GM19023 (cell line): ENCODE data around the gene NHSL2.

ENCODE experiments used
- ATAC-seq: cut with Tn5 transposase; IDR thresholded peaks from one replicate; pipeline ENCODE4 v1.9.1; 2021; ENCODE audit warnings: mild to moderate bottlenecking, moderate library complexity; ENCODE audit not compliant: unreplicated experiment

NHSL2 gene

GRCh38 chrX:72102126-72102525, 191.5 kb downstream of the NHSL2 start:
- ATAC-seq, result no peak

GRCh38 chrX:72102760-72103159, 192.1 kb downstream of the NHSL2 start:
- no peak for ATAC-seq

- peak; percentile 56 for ATAC-seq
Measured at GRCh38 chrX:72105436-72105835, 194.8 kb downstream of the NHSL2 start.

GRCh38 chrX:72107320-72107719, 196.7 kb downstream of the NHSL2 start:
- ATAC-seq, result no peak

DNA sequence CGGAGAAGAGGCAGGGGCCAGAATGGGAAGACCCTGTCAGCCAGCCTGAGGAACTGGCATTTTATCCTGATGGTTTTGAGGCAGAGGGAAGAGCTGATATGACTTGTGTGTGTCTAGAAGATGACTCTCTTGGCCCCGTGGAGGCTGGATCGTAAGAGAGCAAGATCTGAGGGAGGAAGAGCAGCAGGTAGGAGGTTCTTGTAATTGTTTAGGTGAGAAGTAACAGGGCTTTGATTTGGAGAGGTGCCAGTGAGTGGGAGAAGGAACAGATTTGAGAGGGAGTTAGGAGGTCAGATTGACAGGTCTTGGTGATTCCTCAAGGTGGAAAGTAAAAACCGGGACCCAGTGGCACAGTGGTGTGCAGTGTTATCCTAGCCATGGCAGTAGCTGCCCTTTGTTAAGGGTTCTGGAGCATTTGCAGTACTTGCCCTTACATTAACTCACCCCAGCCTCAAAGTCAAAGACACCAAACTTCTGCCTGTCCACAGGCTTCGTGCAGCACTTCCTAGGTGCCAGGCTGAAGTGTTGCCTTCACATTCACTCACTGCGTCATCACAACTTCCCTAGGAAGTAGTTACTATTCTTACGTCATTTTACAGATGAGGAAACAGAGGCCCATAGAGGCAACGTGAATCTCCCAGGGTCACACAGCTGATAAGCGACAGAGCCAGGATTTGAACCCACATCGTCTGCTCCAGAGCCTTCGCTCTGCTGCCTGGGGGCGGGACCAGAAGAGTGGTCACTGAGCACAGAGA, 197.4 kb downstream of the NHSL2 start:
- ATAC-seq, result no peak

DNA sequence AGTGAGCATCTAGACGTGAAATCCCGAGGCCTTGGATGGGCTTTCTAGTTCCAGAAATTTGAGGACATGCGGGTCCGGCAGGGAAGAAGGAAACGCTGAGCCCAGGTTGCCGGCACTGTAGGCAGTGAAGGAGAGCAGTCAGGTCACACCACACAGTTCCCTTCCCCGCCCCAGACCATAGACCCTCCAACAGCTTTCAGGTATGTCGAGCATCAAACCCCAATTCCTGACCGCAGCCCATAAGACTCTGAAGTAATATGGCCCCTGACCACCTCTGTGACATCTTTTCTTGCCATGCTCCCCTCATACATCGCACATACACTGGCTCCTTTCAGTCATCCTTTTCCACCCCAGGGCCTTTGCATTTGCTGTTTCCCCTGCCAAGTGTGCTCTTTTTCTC, 198.0 kb downstream of the NHSL2 start:
- no peak for ATAC-seq

DNA sequence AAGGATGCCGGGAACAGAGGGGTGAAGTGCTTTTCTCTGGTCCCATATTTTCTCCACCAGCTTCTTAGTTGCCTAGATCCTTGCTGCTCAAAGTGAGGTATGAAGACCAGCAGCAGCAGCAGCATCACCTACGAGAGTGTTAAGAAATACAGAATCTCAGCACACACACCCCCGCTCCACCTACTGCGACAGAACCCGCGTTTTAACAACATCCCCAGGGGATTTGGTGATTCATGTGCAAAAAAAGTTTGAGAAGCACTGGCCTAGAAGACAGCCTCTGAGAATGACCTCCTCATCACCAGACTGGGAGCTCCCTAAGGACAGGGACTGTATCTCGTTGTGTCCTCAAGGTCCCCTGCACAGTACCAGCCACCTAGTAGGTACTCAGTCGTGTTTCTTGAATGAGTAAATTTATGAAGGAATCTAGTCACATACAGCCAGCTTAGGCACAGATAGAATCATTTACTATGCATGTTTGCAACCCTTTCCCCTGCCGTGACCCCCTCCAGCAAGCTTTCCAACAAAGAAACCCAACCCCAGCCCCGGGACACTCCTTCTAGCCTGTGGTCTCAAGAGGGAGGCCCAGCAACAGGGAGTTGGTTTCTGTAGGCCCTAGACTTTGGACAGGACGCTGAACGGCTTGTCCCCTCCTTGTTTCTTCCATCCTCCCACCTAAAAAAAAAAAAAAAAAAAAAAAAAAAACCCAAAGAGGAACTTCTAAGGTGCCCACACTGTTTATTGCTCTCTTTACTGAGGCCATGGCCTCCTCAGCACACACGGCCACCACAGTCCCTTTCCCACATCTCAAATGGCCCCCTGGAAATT, 199.6 kb downstream of the NHSL2 start:
- no peak for ATAC-seq

- ATAC-seq, result no peak
Measured at GRCh38 chrX:72110876-72111708, 200.4 kb downstream of the NHSL2 start.

GRCh38 chrX:72113461-72113860, 202.8 kb downstream of the NHSL2 start:
- no peak for ATAC-seq

GRCh38 chrX:72114306-72114705, 203.7 kb downstream of the NHSL2 start:
- ATAC-seq, result no peak

DNA sequence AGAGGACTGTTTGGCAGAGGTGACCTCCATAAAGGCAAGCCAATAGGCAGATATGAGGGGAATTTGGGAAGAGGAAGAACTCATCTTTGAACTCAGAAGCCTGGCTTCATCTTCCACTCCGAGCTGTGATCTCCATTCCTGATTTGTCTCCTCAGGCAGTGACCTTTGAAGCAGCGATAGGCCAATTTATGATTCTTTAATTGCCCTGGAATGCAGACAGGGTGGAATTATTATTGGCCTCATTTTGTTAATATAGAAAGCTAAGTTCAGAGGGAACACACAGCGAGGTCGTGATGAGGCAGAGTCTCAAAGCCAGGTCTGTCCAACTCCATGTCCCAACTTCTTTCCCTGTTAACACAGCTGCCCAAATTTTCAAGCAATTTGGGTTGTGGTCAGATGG, 204.2 kb downstream of the NHSL2 start:
- ATAC-seq, result no peak

DNA sequence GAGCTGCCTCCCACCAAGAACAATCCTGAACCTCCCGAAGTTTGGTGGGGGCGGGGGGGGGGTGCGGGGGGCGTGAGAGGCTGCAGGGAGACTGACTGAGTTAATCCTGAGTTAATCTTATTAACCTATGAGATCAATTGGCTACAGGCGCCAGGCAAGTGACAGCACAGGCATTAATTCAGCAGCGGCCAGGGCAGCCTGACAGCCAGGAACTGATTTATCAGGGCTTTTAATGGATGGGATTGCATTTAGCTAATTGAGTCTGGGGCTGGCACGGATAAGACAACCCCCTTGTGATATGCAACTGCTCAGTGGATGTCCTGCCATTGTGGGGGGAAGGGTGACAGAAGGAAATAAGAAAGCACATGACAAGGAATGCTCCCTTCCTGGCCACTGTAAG, 204.7 kb downstream of the NHSL2 start:
- ATAC-seq, result no peak

GRCh38 chrX:72117636-72118210, 207.1 kb downstream of the NHSL2 start:
- ATAC-seq, result no peak

- ATAC-seq, result no peak
Measured at GRCh38 chrX:72120837-72121236, 210.2 kb downstream of the NHSL2 start.

GRCh38 chrX:72121383-72121782, 210.7 kb downstream of the NHSL2 start:
- peak; percentile 52 for ATAC-seq

DNA sequence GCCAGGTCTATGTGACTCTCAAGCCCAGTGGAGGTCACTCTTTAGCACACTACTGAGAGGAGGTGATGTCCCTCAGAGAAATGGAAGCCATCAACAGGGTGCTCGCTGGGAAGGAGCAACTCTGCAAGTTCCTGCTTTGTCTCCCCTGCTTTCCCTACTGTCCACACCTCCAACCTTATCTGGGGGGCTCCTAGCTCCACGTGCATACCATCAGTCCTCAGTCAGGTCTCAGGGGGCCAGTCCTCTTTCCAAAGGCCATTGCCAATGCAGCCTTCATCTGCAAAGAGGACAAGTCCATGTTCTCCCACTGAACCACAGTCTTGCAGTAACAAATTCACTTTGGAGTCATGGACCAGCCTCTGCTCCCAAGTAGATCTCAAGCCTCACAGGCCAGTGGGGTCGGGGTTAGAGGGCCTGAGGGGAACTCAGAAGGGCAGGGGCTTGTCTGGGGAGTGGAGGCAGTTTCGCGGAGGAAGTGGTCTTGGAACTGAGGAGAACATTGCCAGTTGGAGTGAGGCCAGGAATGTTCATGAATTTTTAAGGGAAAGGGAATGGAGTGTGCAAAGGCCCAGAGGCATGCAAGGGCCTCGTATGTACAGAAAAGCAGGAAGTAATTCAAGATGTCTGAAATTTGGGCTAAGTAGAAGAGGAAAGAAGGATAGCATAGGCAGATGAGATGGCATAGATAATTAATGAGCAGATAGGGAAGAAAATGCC, 212.1 kb downstream of the NHSL2 start:
- no peak for ATAC-seq

- no peak for ATAC-seq
Measured at GRCh38 chrX:72123471-72124185, 213.0 kb downstream of the NHSL2 start.

- no peak for ATAC-seq
Measured at GRCh38 chrX:72124540-72125201, 214.0 kb downstream of the NHSL2 start.

DNA sequence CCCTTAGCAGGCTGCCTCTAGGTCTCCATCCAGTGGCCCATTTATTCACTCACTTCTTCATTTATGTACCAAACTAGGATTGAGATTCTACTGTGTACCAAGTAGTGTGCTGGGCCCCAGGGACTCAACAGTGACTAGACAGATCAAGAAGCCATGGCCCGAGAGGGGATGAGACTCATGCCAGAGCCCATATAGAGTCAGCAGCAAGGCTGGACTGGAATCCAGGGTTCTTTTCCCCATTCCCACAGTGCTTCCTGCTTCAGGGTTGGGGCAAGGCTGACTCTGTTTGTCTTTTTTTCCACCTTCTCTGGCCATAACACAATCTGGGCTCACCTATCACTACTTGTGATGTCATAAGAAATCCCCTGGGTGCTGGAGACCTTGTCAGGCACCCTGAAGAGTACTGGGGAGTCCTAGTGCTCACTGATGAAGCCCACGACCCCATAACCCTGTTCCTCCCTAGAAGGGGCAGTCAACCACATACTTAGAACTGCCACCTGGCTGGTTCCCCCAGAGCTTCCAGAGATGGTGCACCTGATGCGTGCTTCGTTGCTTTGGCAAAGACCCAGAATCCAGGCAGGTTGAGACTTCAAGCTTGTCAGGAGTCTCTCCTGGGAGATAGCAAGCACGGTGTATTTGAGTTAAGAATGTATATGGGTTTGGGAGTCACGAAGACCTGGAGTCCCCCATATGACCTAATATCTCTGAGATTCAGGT, 214.8 kb downstream of the NHSL2 start:
- ATAC-seq, result no peak
